Measurements from ENCODE around the gene TEKTIP1.
A peak's percentile ranks its signal among the peaks of the same experiment; 100 is the strongest.

The TEKTIP1 gene

DNA sequence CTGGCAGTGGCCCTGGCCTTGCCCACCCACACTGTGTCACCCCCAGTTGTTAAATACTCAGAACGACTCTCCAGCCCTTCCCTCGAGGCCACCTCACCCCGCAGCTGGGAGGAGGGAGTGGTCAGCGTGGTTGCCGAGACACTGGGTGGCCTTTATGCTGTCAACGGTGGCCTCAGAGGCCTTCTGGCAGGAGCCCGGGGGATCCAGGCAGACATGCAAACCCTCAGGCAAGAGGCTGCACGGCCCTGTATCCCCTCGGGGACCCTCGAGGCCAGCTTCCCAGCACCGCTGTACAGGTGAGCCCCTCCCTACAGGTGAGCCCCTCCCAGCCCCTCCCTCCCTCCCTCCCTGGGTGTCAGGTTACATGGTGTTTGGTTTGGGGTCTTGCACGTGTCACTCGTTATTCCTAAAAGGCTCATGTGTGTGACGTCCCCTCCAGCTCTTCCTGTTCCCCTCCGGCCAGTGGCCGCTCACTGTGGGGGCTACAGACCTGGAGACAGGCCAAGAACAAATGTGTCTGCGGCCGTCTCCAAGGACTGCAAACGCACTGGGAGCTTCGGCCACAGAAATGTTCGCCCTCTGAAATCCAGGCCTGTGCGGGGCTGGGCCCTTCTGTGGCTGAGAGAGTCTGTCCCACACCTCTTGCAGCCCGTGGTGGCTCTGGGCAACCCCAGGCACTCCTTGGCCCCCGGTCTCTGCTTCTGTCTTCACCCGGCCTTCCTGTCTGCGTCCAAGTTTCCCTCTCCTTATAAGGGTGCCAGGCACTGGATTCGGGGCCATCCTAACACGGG, at the start of gene TEKTIP1:
Gene TEKTIP1, plus strand, starts transcription at position 210 of the 791 bp plus-strand sequence. Its CDS starts 4 bp downstream, at position 214.
- peak; percentile 52 for DNase-seq (ENCODE audit: low spot score)

DNA sequence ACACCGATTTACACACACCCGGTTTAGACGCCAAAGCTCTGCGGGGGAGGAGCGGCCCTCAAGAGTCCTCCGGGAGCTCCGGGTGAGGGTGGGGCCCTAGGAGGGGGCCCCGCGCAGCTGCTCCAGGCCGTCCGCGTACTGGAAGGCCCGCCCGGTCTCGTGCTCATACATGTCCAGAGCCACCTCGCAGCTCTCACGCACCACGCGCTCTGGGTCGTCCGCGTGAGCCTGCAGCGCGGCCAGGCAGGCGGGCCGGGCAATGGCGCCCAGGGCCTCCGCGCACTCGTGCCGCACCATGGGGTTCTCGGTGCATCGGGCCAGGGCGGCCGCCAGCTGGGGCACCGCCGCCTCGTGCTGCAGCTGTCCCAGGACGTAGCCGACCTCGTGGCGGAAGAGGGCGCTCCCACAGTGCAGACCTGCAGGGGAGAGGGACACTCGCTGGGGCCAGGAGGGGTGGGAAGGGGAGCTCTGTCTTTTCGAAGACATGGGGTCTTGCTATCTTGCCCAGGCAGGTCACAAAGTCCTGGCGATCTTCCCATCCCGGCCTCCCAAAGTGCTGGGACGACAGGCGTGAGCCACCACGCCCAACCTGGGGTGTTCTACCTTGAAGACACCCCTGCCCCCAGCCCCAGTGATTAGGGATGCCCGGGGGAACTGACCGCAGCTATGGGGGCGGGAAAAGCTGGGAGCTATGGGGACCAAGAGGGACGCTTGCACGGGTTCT, 47.4 kb upstream of the TEKTIP1 start:
- DNase-seq (ENCODE audit: low spot score) = no peak

DNA sequence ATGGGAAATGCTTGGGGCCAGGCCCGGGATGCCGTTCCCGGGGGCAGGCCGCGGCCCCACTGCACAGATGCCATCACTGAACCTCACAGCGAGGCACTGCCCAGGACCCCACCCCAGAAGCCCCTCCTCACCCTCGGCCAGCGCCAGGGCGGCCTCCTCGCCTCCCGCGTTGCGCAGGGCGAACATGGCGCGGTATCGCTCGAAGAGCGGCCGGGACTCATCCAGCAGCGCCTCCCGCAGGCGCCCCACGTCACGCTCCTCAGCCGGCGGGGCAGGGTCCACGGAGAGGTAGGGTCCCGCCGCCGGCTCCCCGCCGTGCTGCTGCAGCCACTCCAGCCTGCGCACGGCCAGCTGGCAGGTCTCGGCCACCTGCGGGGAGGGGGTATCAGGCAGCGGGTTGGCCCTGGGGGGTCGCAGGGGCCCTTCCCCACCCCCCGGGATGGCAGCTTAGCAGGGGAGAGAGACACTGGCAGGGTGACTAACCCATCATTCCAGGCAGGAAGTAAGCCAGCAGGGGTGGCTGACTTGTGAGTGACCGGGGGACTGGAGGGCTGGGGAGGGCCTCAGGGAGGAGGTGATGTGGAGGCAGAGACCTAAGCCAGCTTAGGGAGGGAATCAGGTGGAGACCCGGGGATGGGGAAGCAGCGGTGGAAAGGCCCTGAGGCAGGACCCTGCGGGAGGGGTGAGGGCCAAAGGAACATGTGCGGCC, 46.7 kb upstream of the TEKTIP1 start:
- DNase-seq (ENCODE audit: low spot score) = no peak

DNA sequence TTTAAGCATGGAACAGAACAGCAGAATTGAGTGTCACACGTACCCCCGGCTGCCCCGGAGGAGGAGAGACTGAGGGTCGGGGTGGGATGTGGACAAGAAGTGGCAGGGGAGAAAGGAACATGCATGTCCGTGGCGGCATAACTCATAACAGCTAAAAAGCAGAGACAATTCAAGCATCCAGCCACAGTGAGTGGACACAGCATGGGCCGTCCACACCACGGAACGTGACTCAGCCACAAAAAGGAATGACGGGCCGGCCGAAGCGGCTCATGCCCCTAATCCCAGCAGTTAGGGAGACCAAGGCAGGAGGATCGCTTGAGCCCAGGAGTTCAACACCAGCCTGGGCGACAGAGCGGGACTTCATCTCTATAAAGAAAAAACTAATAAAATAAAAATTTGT, 46.1 kb upstream of the TEKTIP1 start:
- no peak for DNase-seq (ENCODE audit: low spot score)

GRCh38 chr19:3493651-3494050, 45.3 kb upstream of the TEKTIP1 start:
- no peak for DNase-seq (ENCODE audit: low spot score)

GRCh38 chr19:3494051-3494450, 44.9 kb upstream of the TEKTIP1 start:
- peak; percentile 98 for DNase-seq (ENCODE audit: low spot score)

GRCh38 chr19:3494559-3494958, 44.4 kb upstream of the TEKTIP1 start:
- no peak for DNase-seq (ENCODE audit: low spot score)

- DNase-seq (ENCODE audit: low spot score) = no peak
Measured at GRCh38 chr19:3496392-3497273, 42.3 kb upstream of the TEKTIP1 start.

- no peak for DNase-seq (ENCODE audit: low spot score)
Measured at GRCh38 chr19:3497757-3498520, 41.0 kb upstream of the TEKTIP1 start.

DNA sequence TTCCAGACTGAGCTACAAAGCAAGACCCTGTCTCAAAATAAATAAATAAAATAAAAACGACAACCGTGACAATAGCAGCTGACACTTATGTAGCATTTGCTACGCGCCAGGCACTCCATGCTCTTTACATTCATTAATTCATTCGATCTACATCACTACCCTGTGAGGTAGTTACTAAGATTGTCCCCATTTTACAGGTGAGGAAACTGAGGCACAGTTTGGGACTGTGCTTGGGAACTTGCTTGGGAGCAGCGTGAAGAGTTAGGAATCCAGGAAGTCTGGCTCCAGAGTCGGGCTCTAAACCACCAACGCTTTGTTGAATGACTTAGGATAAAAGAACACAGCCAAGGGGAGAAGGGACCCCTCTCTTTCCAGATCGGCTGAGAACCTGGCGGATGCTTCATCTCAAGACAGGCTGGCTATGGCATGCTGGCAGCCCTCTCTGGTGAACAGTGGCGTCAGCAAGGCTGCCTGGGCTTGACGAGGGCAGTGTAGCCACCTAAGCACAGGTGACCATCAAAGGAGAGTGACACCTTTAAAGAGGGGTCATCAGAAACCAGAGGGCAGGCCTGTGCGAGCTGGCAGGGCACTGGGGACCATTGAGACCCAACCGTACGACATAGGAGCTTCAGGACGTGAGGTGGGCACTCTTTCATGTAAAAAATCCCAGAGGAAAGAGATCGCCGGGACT, 39.1 kb upstream of the TEKTIP1 start:
- no peak for DNase-seq (ENCODE audit: low spot score)

- peak; percentile 96 for DNase-seq (ENCODE audit: low spot score)
Measured at GRCh38 chr19:3500429-3501101, 38.4 kb upstream of the TEKTIP1 start, which contains the start of gene DOHH. TSS of gene DOHH (minus strand) at chr19:3500674. CDS start at chr19:3496814, 3,860 bp downstream.

DNA sequence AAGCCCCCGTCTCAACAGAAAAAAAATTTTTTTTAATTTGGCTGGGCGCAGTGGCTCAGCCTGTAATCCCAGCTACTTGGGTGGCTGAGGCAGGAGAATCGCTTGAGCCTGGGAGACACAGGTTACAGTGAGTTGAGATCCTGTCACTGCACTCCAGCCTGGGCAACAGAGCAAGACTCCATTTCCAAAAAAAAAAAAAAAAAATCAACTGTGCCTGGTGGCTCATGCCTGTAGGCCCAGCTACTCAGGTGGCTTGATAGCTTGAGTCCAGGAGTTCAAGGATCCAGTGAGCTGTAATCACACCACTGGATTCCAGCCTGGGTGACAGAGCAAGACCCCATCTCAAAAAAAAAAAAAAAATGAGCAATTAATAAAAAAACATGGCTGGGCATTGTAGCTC, 37.2 kb upstream of the TEKTIP1 start:
- DNase-seq (ENCODE audit: low spot score) = no peak

DNA sequence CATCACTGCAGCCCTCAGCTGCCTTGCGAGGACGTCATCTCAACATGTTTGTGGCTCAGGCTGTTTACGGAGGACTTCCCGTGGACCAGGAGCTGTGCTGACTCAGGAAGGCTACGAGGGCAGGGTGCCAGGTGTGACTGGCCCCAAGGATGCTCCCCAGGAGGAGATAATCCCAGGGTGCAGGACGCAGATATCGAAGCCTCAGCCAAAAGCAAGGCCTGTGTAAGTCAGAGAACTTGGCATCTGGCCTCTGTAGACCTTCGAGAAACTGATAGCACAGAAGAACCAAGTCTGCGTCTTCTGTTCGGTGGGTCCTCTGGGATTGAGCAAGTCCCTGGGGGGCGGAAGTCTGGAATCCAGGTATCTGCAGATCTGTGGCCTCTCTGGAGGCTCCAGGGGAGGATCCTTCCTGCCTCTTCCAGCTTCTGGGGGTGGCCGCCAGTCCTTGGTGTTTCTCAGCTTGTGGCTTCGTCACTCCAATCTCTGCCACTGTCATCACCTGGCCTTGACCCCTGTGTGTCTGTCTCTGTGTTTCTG, 35.9 kb upstream of the TEKTIP1 start:
- no peak for DNase-seq (ENCODE audit: low spot score)

GRCh38 chr19:3504735-3505134, 34.2 kb upstream of the TEKTIP1 start:
- no peak for DNase-seq (ENCODE audit: low spot score)

- peak; percentile 98 for DNase-seq (ENCODE audit: low spot score)
Measured at GRCh38 chr19:3505598-3506383, 33.2 kb upstream of the TEKTIP1 start, which contains the start of gene FZR1. TSS of gene FZR1 (plus strand) at chr19:3506311. CDS start at chr19:3522990, 16,679 bp downstream.

DNA sequence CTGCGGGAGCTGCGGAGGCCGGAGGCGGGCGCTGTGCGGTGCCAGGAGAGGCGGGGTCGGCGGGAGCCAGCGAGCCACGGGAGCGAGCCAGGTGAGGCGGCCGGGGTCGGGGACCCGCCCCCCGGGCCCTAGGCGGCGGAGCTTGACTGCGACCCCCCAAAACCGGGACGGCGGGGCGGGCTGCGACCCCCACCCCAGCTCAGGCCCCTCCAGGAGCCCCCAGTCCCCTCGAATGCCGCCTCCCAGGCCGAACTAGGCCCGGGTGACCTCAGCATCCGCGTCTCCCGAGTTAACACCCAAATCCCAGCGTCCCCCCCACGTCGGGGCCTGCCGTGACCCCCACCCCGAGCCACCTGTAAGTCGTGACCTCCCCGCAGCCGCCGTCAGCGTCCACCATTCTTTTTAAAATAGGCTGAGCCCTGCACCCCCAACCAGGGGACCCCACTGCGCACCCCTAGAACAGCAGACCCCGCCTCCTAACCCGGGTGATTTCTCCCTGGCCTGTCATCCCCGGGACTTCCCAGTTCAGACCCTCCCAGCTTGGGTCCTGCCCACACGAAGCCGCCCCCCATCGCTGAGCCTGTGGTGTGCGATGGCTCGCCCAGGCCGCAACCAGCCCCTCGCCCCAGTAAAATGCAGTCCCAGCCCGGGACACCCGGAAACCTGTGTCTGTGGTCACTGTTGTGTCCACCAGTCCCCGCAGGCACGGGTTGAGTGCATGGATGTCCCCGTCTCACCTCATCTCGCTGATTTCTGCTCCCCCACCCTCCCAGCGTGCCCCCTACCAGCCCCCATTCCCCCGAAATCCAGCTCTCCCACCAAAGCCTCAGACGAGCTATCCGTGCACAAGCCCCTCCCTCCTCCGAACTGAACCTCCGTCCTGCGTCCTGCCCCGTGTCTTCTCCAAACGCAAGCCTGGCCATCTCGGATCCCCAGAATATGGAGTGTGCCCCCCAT, 32.3 kb upstream of the TEKTIP1 start:
- no peak for DNase-seq (ENCODE audit: low spot score)

Data from globus pallidus (tissue), 1 donor.